OCI-LY7 (cell line): Measurements from ENCODE around the gene FKBP14. TPM values are rescaled to one million over a fixed set of nuclear protein-coding genes. Genes with fewer than 3 reads are reported as not detected.

ENCODE experiments used
- BruUV-seq: library from RNA; stranded (reverse); fragments of 400-500 nt; replicated peaks from 2 replicates; lab custom pipeline; 2021; lab: Mats Ljungman, UMichigan
- CTCF ChIA-PET: fragments of 300-600 bp; sonication (Branson Sonifier 250); formaldehyde crosslinking; loops from one replicate; lab custom pipeline; 2022; ENCODE audit warnings: antibody characterized with exemption; ENCODE audit not compliant: unreplicated experiment; lab: Charles Lee
- POLR2A ChIA-PET: fragments of 300-600 bp; sonication (Branson Sonifier 250); formaldehyde crosslinking; loops from one replicate; lab custom pipeline; 2022; ENCODE audit warnings: antibody characterized with exemption; lab: Charles Lee
- DNase-seq: peaks from one replicate; pipeline ENCODE4 v3.0.0-alpha.2; 2015; ENCODE audit warnings: low spot score
- H2AFZ ChIP-seq: fragments of 200-600 bp; sonication (generic), shearing (Covaris generic); 2 replicates; pipeline ENCODE4 v1.6.1; 2014; ENCODE audit warnings: mild to moderate bottlenecking, antibody characterized with exemption, low read length, moderate library complexity
- H3K27ac ChIP-seq: fragments of 200-600 bp; sonication (generic); 2 replicates; pipeline ENCODE4 v1.5.1; 2014; ENCODE audit warnings: mixed run types, low read depth, mild to moderate bottlenecking, moderate library complexity, low read length, inconsistent platforms; ENCODE audit not compliant: poor library complexity, severe bottlenecking
- H3K36me3 ChIP-seq: fragments of 200-600 bp; sonication (generic); 2 replicates; pipeline ENCODE4 v1.6.1; 2014; ENCODE audit warnings: mild to moderate bottlenecking, antibody characterized with exemption, low read length, moderate library complexity, mixed read lengths; ENCODE audit not compliant: insufficient read depth
- H3K4me1 ChIP-seq: fragments of 200-600 bp; sonication (generic); 2 replicates; pipeline ENCODE4 v1.5.1; 2014; ENCODE audit warnings: mild to moderate bottlenecking, low read length; ENCODE audit not compliant: insufficient read depth, poor library complexity, severe bottlenecking
- H3K4me2 ChIP-seq: fragments of 200-600 bp; sonication (generic); 2 replicates; pipeline ENCODE4 v1.6.1; 2014; ENCODE audit warnings: mild to moderate bottlenecking, low read length
- H3K4me3 ChIP-seq: fragments of 200-600 bp; sonication (generic); 2 replicates; pipeline ENCODE4 v1.5.1; 2014; ENCODE audit warnings: mild to moderate bottlenecking, low read depth, low read length; ENCODE audit not compliant: poor library complexity, severe bottlenecking
- H3K79me2 ChIP-seq: fragments of 200-600 bp; sonication (generic); 2 replicates; pipeline ENCODE4 v1.6.1; 2016; ENCODE audit warnings: low read depth, mild to moderate bottlenecking, low read length, moderate library complexity, mixed read lengths; ENCODE audit not compliant: insufficient read depth
- H3K9me2 ChIP-seq: fragments of 200-600 bp; sonication (generic); 2 replicates; pipeline ENCODE4 v1.6.1; 2016; ENCODE audit warnings: mild to moderate bottlenecking, low read length, mixed read lengths; ENCODE audit not compliant: insufficient read depth
- H3K9me3 ChIP-seq: fragments of 200-600 bp; sonication (generic); 2 replicates; pipeline ENCODE4 v1.6.1; 2014; ENCODE audit warnings: mild to moderate bottlenecking, mixed run types, low read length, mixed read lengths
- H4K20me1 ChIP-seq: fragments of 200-600 bp; sonication (generic); 2 replicates; pipeline ENCODE4 v1.6.1; 2014; ENCODE audit warnings: mild to moderate bottlenecking, antibody characterized with exemption, low read length, moderate library complexity, mixed read lengths; ENCODE audit not compliant: insufficient read depth
- EZH2phosphoT487 ChIP-seq: fragments of 200-600 bp; sonication (generic); IDR thresholded peaks from 2 replicates; pipeline ENCODE4 v1.6.1; 2018; ENCODE audit warnings: low read depth, borderline replicate concordance, mild to moderate bottlenecking, mixed run types, antibody characterized with exemption, low read length, moderate library complexity, mixed read lengths
- intact Hi-C: fragments of 100-400 bp; cut with micrococcal nuclease; formaldehyde crosslinking; loops from one replicate; pipeline ENCODE4 v1.10.0; 2022; ENCODE audit not compliant: unreplicated experiment
- total RNA-seq, 2 experiments: library from RNA; depleted of rRNA in 1 of 2; stranded (reverse); fragments of >200 nt in 1 of 2; shearing (Covaris generic) in 1 of 2; gene quantifications; 2 replicates each; pipeline ENCODE4 v1.2.3, GENCODE V29; 2014 to 2022
- TF ChIP-seq, protein P1 (sequence below): fragments of 200-600 bp; sonication (generic); conservative IDR thresholded peaks from 2 replicates; pipeline ENCODE4 v1.5.1; 2014; ENCODE audit warnings: mild to moderate bottlenecking, antibody characterized with exemption, low read length, moderate library complexity, mixed read lengths

Gene FKBP14
- total RNA-seq, 2 experiments from 2014 or later, result 5.3 to 15.9 TPM

DNA sequence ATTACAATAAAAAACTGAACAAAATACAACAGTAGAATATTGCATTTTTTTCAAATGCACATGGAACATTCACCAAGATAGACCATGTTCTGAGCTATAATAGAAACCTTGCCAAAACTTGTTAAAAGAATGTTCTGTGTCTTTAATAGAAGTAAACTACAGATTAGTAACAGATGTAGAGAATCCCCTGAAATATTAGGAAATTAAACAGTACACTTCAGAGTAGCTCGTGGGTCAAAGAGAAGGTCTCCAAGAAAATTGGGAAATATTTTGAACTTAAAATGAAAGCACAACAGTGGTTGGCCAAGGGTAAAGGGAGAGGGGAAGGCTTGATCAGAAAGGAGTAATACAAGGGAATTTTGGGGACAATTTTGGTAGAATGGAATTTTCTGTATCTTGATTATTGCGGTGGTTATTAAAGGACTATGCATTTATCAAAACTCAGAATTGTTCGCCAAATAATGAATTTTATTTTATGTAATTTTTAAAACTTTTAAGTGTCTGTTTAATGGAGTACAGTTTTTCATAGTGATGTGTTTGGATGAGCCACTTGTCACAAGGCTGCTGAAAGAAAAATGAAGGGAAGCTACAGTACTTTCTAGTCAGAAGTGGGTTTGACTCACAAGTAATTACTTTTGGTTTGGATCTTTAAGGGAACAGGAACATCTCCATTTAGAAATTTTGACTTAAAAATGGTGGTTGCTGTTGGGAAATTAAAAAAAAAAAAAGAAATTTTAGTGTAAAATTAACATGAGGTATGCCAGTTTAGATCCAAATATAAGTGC lies 11.9 kb upstream of the FKBP14 start:
- H3K4me2 ChIP-seq, result no peak overlapping the region
- no peaks in the 10 kb centered on the region; the same call in 1 of the 2 replicates for H3K9me3 ChIP-seq
- intact Hi-C loops, result no loop called here
- H3K36me3 ChIP-seq, result peaks cover 14% of the 10 kb centered on the region; the same call in 1 of the 2 replicates
- no peaks in the 10 kb centered on the region for H4K20me1 ChIP-seq
- H2AFZ ChIP-seq, result no peak overlapping the region
- no peak overlapping the region for H3K4me3 ChIP-seq
- no peak overlapping the region for H3K27ac ChIP-seq
- no peaks in the 10 kb centered on the region for H3K79me2 ChIP-seq
- H3K9me2 ChIP-seq, result no peaks in the 10 kb centered on the region
- no TSS peak for BruUV-seq
- ChIA-PET POLR2A (interaction anchor here (0.7 to 1.1 kb wide), 2 partner anchors 11 to 79 kb away, joined by 6 read pairs; no protein-coding TSS in a partner anchor), CTCF (no interaction called here)
- no peak for DNase-seq
- peaks cover 4% of the 10 kb centered on the region for H3K4me1 ChIP-seq
- TF ChIP-seq, protein P1, sequence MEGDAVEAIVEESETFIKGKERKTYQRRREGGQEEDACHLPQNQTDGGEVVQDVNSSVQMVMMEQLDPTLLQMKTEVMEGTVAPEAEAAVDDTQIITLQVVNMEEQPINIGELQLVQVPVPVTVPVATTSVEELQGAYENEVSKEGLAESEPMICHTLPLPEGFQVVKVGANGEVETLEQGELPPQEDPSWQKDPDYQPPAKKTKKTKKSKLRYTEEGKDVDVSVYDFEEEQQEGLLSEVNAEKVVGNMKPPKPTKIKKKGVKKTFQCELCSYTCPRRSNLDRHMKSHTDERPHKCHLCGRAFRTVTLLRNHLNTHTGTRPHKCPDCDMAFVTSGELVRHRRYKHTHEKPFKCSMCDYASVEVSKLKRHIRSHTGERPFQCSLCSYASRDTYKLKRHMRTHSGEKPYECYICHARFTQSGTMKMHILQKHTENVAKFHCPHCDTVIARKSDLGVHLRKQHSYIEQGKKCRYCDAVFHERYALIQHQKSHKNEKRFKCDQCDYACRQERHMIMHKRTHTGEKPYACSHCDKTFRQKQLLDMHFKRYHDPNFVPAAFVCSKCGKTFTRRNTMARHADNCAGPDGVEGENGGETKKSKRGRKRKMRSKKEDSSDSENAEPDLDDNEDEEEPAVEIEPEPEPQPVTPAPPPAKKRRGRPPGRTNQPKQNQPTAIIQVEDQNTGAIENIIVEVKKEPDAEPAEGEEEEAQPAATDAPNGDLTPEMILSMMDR, result no peak
- no peak for TF ChIP-seq EZH2phosphoT487

DNA sequence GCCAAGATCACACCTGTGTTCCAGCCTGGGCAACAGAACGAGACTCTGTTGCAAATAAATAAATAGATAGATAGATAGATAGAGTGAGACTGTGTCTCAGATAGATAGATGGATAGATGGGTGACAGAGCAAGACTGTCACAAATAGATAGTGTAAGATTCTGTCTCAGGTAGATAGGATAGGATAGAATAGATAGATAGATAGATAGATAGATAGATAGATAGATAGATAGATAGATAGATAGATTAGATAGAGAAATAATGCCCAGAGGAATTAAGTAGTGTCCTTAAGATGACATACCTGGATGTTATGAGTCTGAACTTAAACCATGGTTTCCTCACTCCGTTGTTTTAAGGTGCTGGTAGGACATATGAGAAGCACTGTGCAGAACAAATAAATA lies 9.7 kb upstream of the FKBP14 start:
- Histone ChIP-seq H2AFZ (no peak overlapping the region), H3K4me2 (no peak overlapping the region), H3K79me2 (peaks cover 13% of the 10 kb centered on the region; the same call in 1 of the 2 replicates), H3K9me3 (no peaks in the 10 kb centered on the region; the same call in 1 of the 2 replicates), H3K27ac (no peak overlapping the region), H3K36me3 (peaks cover under 1% of the 10 kb centered on the region; the same call in 1 of the 2 replicates), H3K9me2 (no peaks in the 10 kb centered on the region), H4K20me1 (no peaks in the 10 kb centered on the region; the same call in 1 of the 2 replicates), H3K4me1 (peaks cover 26% of the 10 kb centered on the region), H3K4me3 (no peak overlapping the region)
- no peak for DNase-seq
- TF ChIP-seq, protein P1, result no peak
- no peak for TF ChIP-seq EZH2phosphoT487
- ChIA-PET POLR2A (interaction anchor here (0.6 to 1.7 kb wide), 4 partner anchors 9 to 62 kb away, joined by 3 to 5 read pairs (median 4); no protein-coding TSS in a partner anchor), CTCF (no interaction called here)
- BruUV-seq, result no TSS peak
- intact Hi-C loops, result no loop called here
